ENCODE results near the gene ATF6B. TPM values are rescaled to one million over a fixed set of nuclear protein-coding genes. Genes with fewer than 3 reads are reported as not detected.

The ATF6B gene
- total and polyA plus RNA-seq, 2 experiments from 2014 or later, result 37.9 to 43.7 TPM

DNA sequence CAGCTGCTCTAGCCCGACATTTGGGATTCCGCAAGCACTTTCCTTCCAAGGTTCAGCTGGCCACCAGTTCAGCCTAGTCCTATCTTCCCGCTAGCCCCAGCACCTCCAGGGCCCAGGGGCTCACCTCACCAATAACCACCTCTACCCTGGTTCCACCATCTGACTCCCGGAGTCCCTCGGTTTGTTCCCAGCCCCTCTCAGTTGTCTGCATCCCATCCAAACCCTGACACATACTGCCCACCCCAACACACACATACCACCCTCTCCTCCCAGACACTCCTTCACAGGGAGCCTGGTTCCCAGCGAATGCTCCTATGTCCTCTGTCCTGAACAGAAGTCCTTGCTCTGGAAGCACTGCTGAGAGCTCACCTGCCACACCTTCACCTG is 19.3 kb downstream of the ATF6B start:
- H3K36me3 ChIP-seq (replicated peaks; ENCODE audit: insufficient read depth, low read depth), result no peaks in the 10 kb centered on the region
- H3K4me1 ChIP-seq (ENCODE audit: insufficient read depth), result peaks cover 36% of the 10 kb centered on the region
- H4K20me1 ChIP-seq (ENCODE audit: insufficient read depth, poor library complexity, severe bottlenecking), result no peaks in the 10 kb centered on the region
- H3K9me2 ChIP-seq (replicated peaks; ENCODE audit: insufficient read depth), result no peaks in the 10 kb centered on the region
- no peaks in the 10 kb centered on the region for H3K27me3 ChIP-seq
- no peak for TF ChIP-seq EZH2 (IDR thresholded peaks at IDR 0.05; ENCODE audit: borderline replicate concordance)
- no peak for TF ChIP-seq CTCF (IDR thresholded peaks at IDR 0.05; ENCODE audit: poor library complexity)
- no peak for TF ChIP-seq EZH2phosphoT487 (IDR thresholded peaks at IDR 0.05; ENCODE audit: low read depth, severe bottlenecking, unreplicated experiment)
- 56% methylated on average over 6 of the region's 6 CpGs for WGBS (ENCODE audit: low lambda C conversion rate, missing lambda C conversion rate)
- H3K4me2 ChIP-seq, result peak overlapping the region; percentile 64
- peak overlapping the region; percentile 83 for H3K27ac ChIP-seq
- H3K9me3 ChIP-seq (ENCODE audit: low read depth), result no peaks in the 10 kb centered on the region
- no peak overlapping the region for H2AFZ ChIP-seq
- peak; percentile 3 for DNase-seq (ENCODE audit: low spot score)
- H3K79me2 ChIP-seq, result no peaks in the 10 kb centered on the region
- H3K4me3 ChIP-seq, result no peak overlapping the region

DNA sequence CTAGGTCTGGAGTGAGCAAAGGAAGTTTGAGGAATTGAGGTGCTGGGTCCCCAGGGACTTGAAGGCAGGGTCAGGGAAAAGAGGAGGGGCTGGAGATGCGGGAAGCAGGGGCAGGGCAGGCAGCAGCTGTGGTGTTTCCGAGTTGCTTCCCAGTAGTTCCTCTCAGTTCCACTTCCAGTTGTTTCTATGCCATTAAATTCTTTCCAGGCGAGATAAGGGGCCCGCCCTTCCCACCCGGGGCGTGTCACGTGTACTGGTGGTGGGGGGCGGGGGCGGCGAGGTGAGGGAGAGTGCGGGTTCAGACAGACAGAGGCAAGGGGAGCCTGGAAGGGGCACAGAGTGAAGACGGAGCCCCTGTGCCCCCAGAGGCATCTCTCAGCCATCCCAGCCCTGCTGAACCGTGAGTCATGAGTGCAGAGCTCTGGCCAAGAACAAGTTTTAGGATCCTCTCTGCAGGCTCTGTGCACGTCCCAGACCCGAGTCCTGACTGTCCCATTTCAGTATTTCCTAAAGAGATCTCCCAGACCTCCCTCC is 19.9 kb downstream of the ATF6B start:
- H3K4me2 ChIP-seq, result peak overlapping the region; percentile 64
- no peak overlapping the region for H3K4me3 ChIP-seq
- no peaks in the 10 kb centered on the region for H3K36me3 ChIP-seq (replicated peaks; ENCODE audit: insufficient read depth, low read depth)
- peaks cover 30% of the 10 kb centered on the region for H3K4me1 ChIP-seq (ENCODE audit: insufficient read depth)
- peak; percentile 63 for DNase-seq (ENCODE audit: low spot score)
- no peaks in the 10 kb centered on the region for H3K27me3 ChIP-seq
- peak overlapping the region; percentile 83 for H3K27ac ChIP-seq
- no peaks in the 10 kb centered on the region for H3K79me2 ChIP-seq
- WGBS (ENCODE audit: low lambda C conversion rate, missing lambda C conversion rate), result 5% methylated on average over 5 of the region's 15 CpGs
- H2AFZ ChIP-seq, result no peak overlapping the region
- H4K20me1 ChIP-seq (ENCODE audit: insufficient read depth, poor library complexity, severe bottlenecking), result no peaks in the 10 kb centered on the region
- H3K9me2 ChIP-seq (replicated peaks; ENCODE audit: insufficient read depth), result no peaks in the 10 kb centered on the region
- H3K9me3 ChIP-seq (ENCODE audit: low read depth), result no peaks in the 10 kb centered on the region
- TF ChIP-seq EZH2 (IDR thresholded peaks at IDR 0.05; ENCODE audit: borderline replicate concordance) (no peak), CTCF (IDR thresholded peaks at IDR 0.05; ENCODE audit: poor library complexity) (no peak), EZH2phosphoT487 (IDR thresholded peaks at IDR 0.05; ENCODE audit: low read depth, severe bottlenecking, unreplicated experiment) (no peak)

GRCh38 chr6:32107406-32107805 is 20.6 kb downstream of the ATF6B start:
- WGBS (ENCODE audit: low lambda C conversion rate, missing lambda C conversion rate), result 87% methylated on average over 1 of the region's 1 CpG
- TF ChIP-seq CTCF (IDR thresholded peaks at IDR 0.05; ENCODE audit: poor library complexity) (no peak), EZH2 (IDR thresholded peaks at IDR 0.05; ENCODE audit: borderline replicate concordance) (no peak), EZH2phosphoT487 (IDR thresholded peaks at IDR 0.05; ENCODE audit: low read depth, severe bottlenecking, unreplicated experiment) (no peak)
- Histone ChIP-seq H3K9me2 (replicated peaks; ENCODE audit: insufficient read depth) (no peaks in the 10 kb centered on the region), H3K27ac (peak overlapping the region; percentile 83), H3K4me3 (no peak overlapping the region), H3K4me1 (ENCODE audit: insufficient read depth) (peaks cover 26% of the 10 kb centered on the region), H4K20me1 (ENCODE audit: insufficient read depth, poor library complexity, severe bottlenecking) (no peaks in the 10 kb centered on the region), H3K27me3 (no peaks in the 10 kb centered on the region), H3K36me3 (replicated peaks; ENCODE audit: insufficient read depth, low read depth) (no peaks in the 10 kb centered on the region), H3K4me2 (peak overlapping the region; percentile 64), H3K9me3 (ENCODE audit: low read depth) (no peaks in the 10 kb centered on the region), H2AFZ (no peak overlapping the region), H3K79me2 (no peaks in the 10 kb centered on the region)
- DNase-seq (ENCODE audit: low spot score), result peak; percentile 4
